Measurements from ENCODE around the gene POLR1B. TPM values are rescaled to one million over a fixed set of nuclear protein-coding genes. Genes with fewer than 3 reads are reported as not detected.
"Not testable (repeated sequence)": the region's sequence is repeated elsewhere in the genome, so short reads cannot be mapped to it uniquely, and the experiment has no call there.

The POLR1B gene
- total and polyA plus RNA-seq, 11 donors: 3.3 to 15.5 (median 9.0) TPM

GRCh38 chr2:112528541-112528940 lies 13.7 kb upstream of the POLR1B start:
- Histone ChIP-seq H3K36me3 (peaks cover 4 to 61% (median 49%) of the 10 kb centered on the region in 9 donors), H3K4me1 (peaks cover 0 to 11% (median 0%) of the 10 kb centered on the region in 12 donors), H3K27ac (no peak overlapping the region), H3K27me3 (no peaks in the 10 kb centered on the region), H3K9me3 (no peaks in the 10 kb centered on the region), H3K4me3 (no peak overlapping the region)
- ATAC-seq: no peak
- WGBS, 4 donors: 88 to 92% (median 90%) methylated on average over 5 of the region's 5 CpGs
- TF ChIP-seq POLR2A (IDR thresholded peaks at IDR 0.05): no peak
- TF ChIP-seq, protein P1, sequence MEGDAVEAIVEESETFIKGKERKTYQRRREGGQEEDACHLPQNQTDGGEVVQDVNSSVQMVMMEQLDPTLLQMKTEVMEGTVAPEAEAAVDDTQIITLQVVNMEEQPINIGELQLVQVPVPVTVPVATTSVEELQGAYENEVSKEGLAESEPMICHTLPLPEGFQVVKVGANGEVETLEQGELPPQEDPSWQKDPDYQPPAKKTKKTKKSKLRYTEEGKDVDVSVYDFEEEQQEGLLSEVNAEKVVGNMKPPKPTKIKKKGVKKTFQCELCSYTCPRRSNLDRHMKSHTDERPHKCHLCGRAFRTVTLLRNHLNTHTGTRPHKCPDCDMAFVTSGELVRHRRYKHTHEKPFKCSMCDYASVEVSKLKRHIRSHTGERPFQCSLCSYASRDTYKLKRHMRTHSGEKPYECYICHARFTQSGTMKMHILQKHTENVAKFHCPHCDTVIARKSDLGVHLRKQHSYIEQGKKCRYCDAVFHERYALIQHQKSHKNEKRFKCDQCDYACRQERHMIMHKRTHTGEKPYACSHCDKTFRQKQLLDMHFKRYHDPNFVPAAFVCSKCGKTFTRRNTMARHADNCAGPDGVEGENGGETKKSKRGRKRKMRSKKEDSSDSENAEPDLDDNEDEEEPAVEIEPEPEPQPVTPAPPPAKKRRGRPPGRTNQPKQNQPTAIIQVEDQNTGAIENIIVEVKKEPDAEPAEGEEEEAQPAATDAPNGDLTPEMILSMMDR (IDR thresholded peaks at IDR 0.05): no peak
- intact Hi-C loops (cut with DNase I): no loop called here
- DNase-seq: no peak

GRCh38 chr2:112529757-112530156 lies 12.5 kb upstream of the POLR1B start:
- TF ChIP-seq, protein P1 (IDR thresholded peaks at IDR 0.05): no peak
- TF ChIP-seq POLR2A (IDR thresholded peaks at IDR 0.05): no peak
- 79 to 88% (median 83%) methylated on average over 4 of the region's 4 CpGs for WGBS, 4 donors
- ATAC-seq: peak in 1 of 4 donors; percentile 45

DNA sequence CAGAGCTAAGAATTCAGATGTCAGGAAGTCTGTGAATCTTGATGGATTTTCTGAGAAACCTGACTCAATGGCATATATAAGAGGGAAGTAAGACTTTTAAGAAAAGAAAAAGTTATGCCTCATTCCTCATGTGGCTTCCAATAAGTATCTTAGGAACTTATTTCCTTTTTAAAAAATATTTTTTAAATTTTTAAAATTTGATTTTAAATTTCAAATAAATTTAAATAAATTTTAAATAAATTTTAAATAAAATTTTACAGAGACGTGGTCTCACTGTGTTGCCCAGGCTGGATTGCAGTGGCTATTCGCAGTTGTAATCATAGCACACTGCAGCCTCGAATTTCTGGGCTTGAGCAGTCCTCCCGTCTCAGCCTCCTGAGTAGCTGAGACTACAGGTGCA lies 11.5 kb upstream of the POLR1B start:
- DNase-seq (no peak), ATAC-seq (no peak)
- TF ChIP-seq, protein P1 (IDR thresholded peaks at IDR 0.05): no peak
- no peak for TF ChIP-seq POLR2A (IDR thresholded peaks at IDR 0.05)
- intact Hi-C loops (cut with DNase I): no loop called here
- Histone ChIP-seq H3K36me3 (peaks cover 4 to 63% (median 48%) of the 10 kb centered on the region in 9 donors), H3K4me1 (peaks cover 0 to 11% (median 0%) of the 10 kb centered on the region in 12 donors), H3K27ac (no peak overlapping the region), H3K4me3 (no peak overlapping the region), H3K9me3 (no peaks in the 10 kb centered on the region), H3K27me3 (no peaks in the 10 kb centered on the region)
- 96 to 100% (median 98%) methylated on average over 4 of the region's 4 CpGs for WGBS, 4 donors

More at GRCh38 chr2:112529757-112530156, 12.5 kb upstream of the POLR1B start:
- no peaks in the 10 kb centered on the region for H3K27me3 ChIP-seq
- H3K9me3 ChIP-seq: no peaks in the 10 kb centered on the region
- H3K4me1 ChIP-seq: peaks cover 0 to 11% (median 0%) of the 10 kb centered on the region in 12 donors
- H3K27ac ChIP-seq: peak overlapping the region in 1 of 12 donors; percentile 12
- no peak overlapping the region for H3K4me3 ChIP-seq
- intact Hi-C loops (cut with DNase I): no loop called here
- no peak for DNase-seq
- H3K36me3 ChIP-seq: peaks cover 4 to 63% (median 48%) of the 10 kb centered on the region in 9 donors

- no peak for TF ChIP-seq POLR2A (IDR thresholded peaks at IDR 0.05)
- TF ChIP-seq, protein P1 (IDR thresholded peaks at IDR 0.05): no peak
- H3K4me3 ChIP-seq: no peak overlapping the region
- intact Hi-C loops (cut with DNase I): no loop called here
- DNase-seq (no peak), ATAC-seq (no peak)
- H3K4me1 ChIP-seq: no peaks in the 10 kb centered on the region
- no peaks in the 10 kb centered on the region for H3K27me3 ChIP-seq
- peaks cover 0 to 39% (median 29%) of the 10 kb centered on the region in 9 donors for H3K36me3 ChIP-seq
- H3K27ac ChIP-seq: no peak overlapping the region
- 26 to 82% (median 78%) methylated on average over 1 of the region's 1 CpG for WGBS, 4 donors
- no peaks in the 10 kb centered on the region for H3K9me3 ChIP-seq
Observed at GRCh38 chr2:112534826-112535225, 7.4 kb upstream of the POLR1B start.

DNA sequence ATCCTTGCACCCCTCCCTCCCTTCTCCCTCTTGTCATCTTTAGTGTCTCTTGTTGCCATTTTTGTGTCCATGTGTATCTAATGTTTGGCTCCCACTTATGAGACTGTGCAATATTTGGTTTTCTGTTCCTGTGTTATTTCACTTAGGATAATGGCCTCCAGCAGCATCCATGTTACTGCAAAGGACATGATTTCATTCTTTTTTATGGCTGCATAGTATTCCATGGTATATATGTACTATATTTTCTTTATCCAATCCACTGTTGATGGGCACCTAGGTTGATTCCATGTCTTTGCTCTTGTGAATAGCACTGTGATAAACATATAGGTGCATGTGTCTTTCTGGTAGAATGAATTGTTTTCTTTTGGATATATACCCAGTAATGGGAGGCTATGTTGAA lies 5.6 kb upstream of the POLR1B start:
- H3K36me3 ChIP-seq: peaks cover 0 to 20% (median 14%) of the 10 kb centered on the region in 9 donors
- H3K27ac ChIP-seq; intact Hi-C loops (cut with DNase I); H3K27me3 ChIP-seq; H3K9me3 ChIP-seq; DNase-seq; H3K4me1 ChIP-seq; H3K4me3 ChIP-seq; ATAC-seq: not testable (repeated sequence)
